Activated T-cell treated with anti-CD3 and anti-CD28 coated beads, Interleukin-2, amount 50 U/mL, for 1 hour (primary cell): ENCODE measurements around the gene HPS5.
"Not testable (repeated sequence)": the region's sequence is repeated elsewhere in the genome, so short reads cannot be mapped to it uniquely, and the experiment has no call there.

Experiments used
- DNase-seq: peaks from one replicate; pipeline ENCODE4 v3.0.0-alpha.2; 2020

The HPS5 gene

GRCh38 chr11:18270102-18270501, 51.8 kb downstream of the HPS5 start:
- no peak for DNase-seq

GRCh38 chr11:18269252-18269651, 52.7 kb downstream of the HPS5 start:
- not testable (repeated sequence) for DNase-seq

- DNase-seq: not testable (repeated sequence)
Measured at GRCh38 chr11:18267335-18268133, 54.4 kb downstream of the HPS5 start.

- DNase-seq: no peak
Measured at GRCh38 chr11:18265949-18266348, 56.0 kb downstream of the HPS5 start, which contains the start of gene SAA1. Gene SAA1, plus strand, starts transcription at chr11:18266264. Its CDS starts 624 bp downstream, at chr11:18266888.

GRCh38 chr11:18264677-18265555, 57.0 kb downstream of the HPS5 start:
- no peak for DNase-seq

GRCh38 chr11:18264035-18264434, 57.9 kb downstream of the HPS5 start:
- no peak for DNase-seq

- not testable (repeated sequence) for DNase-seq
Measured at GRCh38 chr11:18262681-18263350, 59.1 kb downstream of the HPS5 start.

- no peak for DNase-seq
Measured at GRCh38 chr11:18261721-18262120, 60.2 kb downstream of the HPS5 start.

GRCh38 chr11:18259259-18259658, 62.7 kb downstream of the HPS5 start:
- no peak for DNase-seq

GRCh38 chr11:18254781-18255361, 67.1 kb downstream of the HPS5 start:
- DNase-seq: no peak

GRCh38 chr11:18253778-18254338, 68.1 kb downstream of the HPS5 start:
- DNase-seq: no peak

- DNase-seq: no peak
Measured at GRCh38 chr11:18253233-18253632, 68.7 kb downstream of the HPS5 start.

GRCh38 chr11:18248561-18248960, 73.4 kb downstream of the HPS5 start, which contains the start of gene SAA2:
Gene SAA2, minus strand, starts transcription at chr11:18248668. Its CDS starts 657 bp downstream, at chr11:18248011.
- DNase-seq: no peak

- DNase-seq: not testable (repeated sequence)
Measured at GRCh38 chr11:18247191-18247581, 74.8 kb downstream of the HPS5 start.

- not testable (repeated sequence) for DNase-seq
Measured at GRCh38 chr11:18246379-18247190, 75.4 kb downstream of the HPS5 start.

GRCh38 chr11:18245396-18245795, 76.5 kb downstream of the HPS5 start:
- no peak for DNase-seq

- DNase-seq: peak; percentile 46
Measured at GRCh38 chr11:18243783-18244362, 78.1 kb downstream of the HPS5 start.

GRCh38 chr11:18239655-18240054, 82.3 kb downstream of the HPS5 start:
- DNase-seq: no peak

GRCh38 chr11:18236664-18237356, 85.1 kb downstream of the HPS5 start, which contains the start of gene SAA4:
Gene SAA4, minus strand, starts transcription at chr11:18236802. Its CDS starts 876 bp downstream, at chr11:18235926.
- no peak for DNase-seq
